CD4-positive, alpha-beta T cell treated with Interleukin-4 for 4 hours (primary cell): ENCODE results near the gene GPS2.
A peak's percentile ranks its signal among the peaks of the same experiment; 100 is the strongest.

ENCODE experiments used
- DNase-seq: peaks from one replicate; pipeline ENCODE4 v3.0.0-alpha.2; 2020

Gene GPS2

DNA sequence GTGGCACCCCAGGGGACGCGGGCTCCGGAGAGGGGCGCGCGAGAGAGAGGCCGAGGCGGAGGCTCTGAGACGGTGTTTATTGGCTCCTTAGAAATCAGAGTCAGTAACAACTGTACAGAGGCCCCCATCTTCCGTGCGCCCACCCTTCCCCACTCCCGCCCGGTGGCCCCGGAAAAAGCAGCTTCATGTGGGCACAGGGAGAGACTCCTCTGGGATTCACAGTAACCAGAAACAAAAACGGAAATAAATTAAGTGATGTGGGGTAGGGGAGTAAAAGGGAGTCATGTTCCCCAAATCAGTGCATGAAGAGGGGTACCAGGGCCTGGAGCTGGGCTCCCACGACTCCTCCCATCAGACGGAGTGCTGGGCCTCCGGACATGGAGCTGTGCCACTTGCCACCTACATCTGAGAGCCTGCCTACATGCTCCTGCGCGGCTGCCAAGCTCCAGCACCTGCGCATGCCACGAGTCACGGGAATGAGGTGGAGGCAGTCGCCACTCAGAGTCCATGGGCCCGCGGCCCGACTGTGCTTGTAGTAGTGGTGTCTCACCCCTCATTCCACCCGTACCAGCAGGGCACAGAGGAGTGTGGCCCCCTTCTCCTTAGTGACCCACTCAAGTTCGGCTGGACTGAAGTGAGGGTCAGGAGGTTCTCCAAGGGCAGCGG is 543 bp upstream of the GPS2 start:
- no peak for DNase-seq

DNA sequence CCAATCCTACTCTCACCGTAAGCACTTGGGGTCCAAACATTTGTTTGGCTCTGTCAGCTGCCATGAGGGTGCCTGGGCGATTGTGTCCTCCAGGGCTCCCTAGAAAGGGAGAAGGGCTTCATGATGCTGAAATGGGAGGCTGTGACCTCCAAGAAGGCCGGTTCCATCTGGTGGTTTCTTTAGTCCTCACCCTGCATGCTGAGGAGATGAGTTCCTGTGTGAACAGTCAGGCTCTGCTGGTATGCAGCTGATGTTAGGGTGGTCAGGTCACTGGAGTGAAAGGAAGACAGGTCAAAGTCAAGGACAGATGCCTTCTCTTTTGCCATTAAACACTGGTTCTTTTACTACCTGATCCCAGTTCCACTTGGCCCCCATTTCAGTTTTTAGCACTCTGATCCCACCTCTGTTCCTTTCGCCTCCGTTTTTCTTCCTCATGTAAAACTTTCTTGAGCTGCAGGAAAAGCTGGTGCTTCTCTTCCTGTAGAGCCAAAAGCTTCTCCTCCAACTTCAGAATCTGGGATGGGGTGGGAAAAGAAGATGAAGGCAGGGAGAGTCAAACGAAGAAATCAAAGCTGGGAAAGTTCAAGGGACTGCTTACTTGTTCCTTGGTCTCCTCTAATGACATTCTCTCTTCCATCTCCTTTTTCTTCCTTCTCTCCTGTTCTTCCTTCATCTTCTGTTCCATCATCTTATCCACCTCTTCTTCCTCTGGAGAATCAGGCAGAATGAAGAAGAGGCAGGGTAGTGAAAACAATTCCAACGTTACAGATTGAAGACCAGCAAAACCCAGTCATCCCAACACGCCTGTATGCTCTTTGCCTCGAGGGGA is 1.1 kb downstream of the GPS2 start:
- DNase-seq, result no peak

DNA sequence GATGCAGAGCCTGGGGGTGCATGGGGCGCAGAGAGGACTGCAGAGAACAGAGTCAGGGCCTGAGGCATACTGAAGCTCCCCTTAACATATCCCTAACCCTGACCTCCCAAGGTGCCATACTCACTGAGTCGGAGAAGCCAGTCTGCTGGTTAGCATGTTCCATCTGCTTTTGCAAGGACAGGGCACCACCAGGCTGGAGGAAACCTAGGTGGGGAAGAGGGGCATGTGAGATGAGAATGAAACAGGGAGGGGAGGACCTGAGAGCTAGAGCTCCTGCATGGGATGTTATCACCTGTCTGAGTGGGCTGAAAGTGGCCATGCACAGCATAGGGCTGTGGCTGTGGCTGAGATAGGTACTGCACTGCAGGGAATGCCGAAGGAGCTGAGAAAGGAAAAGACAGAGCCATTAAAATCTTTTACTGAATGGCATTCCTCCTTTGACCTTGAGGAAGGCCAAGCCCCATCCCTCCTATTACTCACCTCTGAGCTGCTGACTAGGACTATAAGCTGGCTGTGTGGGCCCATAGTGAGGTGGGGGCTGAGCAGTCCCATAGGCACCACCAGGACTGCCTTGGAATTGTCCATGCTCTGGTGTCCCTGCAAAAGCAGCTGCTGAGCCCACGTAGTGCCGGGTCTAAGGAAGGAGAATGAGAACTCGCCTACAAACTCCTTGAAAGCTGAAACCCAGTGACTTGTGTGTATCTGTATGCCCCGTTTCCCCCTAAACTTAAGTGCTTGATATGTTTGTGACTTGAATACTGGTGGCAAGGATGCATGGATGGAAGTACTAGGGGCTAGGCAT is 1.9 kb downstream of the GPS2 start:
- no peak for DNase-seq

DNA sequence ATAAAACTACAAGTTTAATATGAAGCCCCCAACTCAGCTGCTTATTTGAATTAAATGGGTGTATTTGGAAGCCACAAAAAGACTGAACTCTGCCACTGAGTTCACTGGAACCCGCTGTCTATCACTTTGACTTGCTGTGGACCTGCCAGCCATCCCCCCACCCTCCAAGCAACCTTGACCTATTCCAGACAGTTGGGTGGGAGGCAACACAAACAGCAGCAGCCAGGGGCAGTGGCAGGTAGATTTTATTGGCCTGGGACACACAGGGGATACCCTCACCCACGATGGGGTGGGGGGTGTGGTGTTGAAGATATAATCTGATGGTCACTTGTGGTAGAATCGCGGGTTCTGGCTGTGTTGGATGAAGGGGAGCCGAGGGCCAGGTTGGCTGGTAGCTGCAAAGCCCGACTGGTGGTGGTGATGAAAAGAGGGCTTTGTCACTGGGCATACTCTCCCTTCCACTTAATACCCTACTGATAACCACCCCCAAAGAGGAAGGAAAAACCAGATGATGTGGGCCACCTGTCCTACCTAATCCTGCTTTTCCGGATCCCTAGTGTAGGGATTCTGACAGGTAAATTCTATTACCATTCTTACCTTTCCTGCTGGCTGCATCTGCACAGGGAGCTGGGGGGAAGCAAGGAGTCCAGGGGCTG is 2.6 kb downstream of the GPS2 start:
- no peak for DNase-seq

DNA sequence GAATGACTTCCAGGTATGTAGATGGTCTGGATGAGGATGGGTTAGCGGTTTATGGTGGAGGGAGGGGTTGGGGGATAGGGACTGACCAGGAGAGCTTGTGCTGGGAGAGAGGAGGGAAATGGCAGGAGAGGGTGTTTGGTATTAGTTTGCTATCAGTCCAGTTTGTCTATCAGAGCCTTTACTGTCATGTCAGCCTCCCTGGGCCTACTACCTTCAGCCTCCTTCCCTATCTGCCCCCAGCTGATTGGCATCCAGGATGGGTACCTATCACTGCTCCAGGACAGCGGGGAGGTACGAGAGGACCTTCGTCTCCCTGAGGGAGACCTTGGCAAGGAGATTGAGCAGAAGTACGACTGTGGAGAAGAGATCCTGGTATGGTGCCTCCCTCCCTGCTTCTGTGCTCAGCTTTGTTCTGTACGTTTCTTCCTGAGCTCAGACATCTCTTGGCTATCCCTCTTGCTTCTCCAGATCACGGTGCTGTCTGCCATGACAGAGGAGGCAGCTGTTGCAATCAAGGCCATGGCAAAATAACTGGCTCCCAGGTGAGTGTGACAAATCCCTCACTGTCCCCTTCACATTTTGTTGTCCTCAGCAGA is 4.0 kb downstream of the GPS2 start:
- DNase-seq, result no peak

DNA sequence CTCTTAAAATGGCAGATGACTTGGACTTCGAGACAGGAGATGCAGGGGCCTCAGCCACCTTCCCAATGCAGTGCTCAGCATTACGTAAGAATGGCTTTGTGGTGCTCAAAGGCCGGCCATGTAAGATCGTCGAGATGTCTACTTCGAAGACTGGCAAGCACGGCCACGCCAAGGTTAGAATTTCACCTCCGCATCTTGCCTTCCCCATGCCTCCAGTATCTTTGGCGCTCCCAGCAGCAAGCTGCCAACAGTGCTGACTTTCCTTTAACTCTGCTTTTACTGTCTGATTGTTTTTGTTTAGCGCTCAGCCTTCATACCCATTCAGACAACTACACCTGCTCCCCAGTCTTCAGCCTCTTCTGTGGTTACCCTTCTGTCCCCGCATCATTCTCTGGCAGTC is 5.5 kb downstream of the GPS2 start:
- no peak for DNase-seq

DNA sequence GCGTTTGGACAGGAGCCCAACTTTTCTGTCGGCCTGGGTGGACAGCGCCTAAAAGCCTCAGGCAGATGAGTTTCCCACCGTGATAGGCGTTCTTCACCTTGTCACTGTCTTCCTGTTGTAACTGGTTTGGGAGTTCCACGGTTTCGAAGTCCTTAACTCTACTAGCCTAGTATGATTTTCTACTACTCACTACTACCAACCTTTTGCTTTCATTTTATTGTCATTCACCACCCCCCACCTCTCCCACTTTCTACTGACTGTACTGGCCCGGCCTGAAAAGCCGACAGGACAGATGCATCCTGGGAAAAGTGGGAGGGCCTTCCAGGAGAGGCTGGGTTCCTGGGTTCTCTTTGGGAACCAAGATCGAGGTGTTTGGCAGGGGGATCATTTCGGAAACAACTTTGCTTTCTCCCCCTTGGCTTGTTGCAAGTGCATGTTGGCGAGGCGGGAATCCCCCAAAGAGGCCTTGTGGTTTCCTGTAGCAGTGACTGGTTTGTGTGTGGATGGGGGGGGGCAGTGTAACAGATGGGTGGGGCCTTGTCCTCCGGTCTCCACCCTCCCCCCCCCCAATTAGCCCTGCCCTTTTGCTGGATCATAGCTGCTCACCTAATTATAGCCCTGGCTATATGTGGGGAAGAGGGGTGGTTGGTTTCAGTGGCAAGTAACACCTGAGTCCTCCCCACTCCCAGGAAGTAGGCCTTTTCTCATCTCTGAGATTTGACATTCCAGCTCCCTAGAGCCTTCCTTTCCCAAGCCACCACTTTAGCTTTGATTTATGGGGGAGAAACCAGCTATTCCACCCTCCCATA is 6.3 kb downstream of the GPS2 start:
- peak; percentile 95 for DNase-seq

DNA sequence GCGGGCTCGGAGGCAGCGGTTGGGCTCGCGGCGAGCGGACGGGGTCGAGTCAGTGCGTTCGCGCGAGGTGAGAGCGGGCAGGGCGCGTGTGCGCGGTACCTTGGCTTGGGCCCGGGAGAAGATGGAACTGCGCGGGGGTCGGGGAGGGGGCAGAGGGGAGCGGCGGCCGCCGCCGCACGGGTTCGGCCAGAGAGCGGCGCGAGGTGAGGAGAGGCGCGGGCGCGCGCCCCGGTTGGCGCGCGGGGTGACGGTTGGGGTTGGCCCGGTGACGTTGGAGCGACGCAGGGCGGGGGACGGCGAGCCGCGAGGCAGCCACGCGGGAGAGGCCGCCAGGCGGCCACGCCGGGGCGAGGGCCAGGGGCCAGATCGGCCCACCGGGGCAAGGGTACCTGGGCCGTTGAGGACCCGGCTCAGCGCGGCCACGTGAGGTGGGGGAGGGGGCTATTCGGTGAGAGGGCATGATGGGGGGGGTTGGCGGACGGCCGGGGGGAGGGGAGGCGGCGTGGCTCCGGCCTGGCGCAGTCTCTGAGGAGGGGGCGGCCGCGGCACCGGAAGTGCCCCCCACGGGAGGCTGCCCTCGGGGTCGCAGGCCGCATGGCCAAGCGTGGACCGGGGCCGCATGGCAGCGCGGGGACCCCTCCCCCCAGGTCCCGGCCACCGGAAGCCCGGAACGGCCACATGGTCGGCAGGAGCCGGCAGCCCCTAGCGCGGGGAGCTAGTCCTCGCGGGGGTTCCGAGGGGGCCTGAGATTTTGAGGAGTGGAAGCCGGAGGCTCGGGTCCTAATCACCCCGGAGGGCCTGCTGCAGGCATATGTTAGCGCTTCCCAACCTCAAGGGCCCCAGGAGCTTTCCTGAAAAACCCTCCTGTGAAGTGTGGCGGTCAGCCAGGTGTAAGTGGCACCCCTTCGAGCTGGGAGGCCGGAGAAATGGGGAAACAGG is 7.2 kb downstream of the GPS2 start:
- DNase-seq, result peak; percentile 19

DNA sequence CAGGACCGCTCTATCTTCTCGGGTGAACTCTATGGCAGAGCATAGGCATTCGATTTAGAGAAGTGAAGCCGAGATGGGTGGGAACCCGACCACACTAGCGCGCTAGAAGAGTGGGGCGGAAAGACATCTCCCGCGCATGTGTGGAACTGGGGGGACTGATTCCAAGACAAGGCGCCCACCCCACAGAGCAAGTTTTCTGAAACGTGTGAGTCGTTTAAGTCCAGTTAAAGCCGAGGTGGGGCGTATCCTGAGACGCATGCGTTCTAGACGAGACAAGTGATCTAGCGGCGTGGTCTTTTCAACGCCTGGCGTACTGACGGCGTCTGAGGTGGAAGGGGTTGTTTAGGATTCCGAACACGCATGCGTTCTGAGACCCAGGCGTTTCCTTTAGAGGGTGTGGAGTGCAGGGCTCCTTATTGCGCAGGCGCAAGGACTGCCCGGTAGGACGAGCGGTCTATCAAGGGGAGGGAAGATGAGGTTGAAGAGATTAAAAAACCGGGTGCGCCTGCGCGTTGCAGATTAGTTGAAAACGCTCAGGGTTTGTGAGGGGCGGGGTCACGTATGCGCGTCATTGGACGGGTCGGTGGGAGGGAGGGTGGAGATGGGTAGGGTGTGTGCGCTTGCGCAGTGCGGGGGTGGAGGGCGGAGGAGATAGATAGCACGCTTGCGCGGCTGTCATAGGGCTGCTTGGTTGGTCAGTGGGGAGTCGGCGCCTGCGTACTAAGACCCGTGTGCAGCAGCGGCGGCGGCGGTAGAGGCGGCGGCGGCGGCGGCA is 8.1 kb downstream of the GPS2 start, which contains the start of gene EIF5A:
EIF5A (plus strand) TSS at position 718 of the 775 bp plus-strand sequence. CDS start 2,008 bp downstream, outside the sequence.
- peak; percentile 100 for DNase-seq

DNA sequence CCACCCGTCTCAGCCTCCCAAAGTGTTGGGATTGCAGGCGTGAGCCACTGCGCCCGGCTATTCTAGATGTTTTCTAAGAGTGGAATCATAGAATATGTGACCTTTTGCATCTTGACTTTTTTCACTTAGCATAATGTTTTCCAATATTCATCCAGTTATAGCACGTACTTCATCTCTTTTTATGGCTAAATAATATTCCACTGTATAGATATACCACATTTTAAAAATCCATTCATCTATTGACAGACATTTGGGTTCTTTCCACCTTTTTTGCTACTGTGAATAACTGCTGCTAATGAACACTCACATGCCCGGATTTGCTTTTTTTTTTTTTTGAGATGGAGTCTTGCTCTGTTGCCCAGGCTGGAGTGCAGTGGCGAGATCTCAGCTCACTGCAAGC is 11.0 kb downstream of the GPS2 start:
- no peak for DNase-seq

DNA sequence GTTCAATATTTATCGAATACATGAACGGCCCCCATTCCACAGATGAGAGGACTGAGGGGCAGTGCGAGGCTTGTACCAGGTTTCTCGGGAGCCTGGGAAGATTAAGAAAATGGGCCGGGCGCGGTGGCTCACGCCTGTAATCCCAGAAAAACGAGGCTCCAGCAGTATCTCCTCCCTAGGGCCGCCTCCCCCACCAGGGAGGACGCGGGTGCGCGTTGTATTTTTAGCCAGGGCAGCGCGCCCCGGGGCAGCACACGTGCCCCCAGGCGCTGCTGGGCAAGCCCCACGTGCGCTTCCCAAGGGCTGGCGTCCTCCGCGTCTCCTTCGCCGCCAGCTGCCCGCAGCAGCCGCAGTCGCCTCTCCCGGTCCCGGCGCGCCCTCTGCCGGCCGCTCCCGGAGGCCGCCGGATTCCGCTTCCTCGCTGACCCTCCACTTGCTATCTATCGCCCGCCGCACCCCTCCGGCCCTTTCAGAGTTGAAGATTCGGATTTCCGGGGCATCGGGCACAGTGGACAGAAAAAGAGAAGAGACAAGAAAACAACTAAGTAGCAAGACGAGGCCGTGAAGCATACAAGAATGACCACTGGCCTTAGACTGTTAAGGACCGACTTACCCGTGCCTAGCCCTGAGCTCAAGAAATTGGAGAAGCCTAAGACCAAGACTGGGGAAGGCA is 18.8 kb downstream of the GPS2 start:
- peak; percentile 51 for DNase-seq

DNA sequence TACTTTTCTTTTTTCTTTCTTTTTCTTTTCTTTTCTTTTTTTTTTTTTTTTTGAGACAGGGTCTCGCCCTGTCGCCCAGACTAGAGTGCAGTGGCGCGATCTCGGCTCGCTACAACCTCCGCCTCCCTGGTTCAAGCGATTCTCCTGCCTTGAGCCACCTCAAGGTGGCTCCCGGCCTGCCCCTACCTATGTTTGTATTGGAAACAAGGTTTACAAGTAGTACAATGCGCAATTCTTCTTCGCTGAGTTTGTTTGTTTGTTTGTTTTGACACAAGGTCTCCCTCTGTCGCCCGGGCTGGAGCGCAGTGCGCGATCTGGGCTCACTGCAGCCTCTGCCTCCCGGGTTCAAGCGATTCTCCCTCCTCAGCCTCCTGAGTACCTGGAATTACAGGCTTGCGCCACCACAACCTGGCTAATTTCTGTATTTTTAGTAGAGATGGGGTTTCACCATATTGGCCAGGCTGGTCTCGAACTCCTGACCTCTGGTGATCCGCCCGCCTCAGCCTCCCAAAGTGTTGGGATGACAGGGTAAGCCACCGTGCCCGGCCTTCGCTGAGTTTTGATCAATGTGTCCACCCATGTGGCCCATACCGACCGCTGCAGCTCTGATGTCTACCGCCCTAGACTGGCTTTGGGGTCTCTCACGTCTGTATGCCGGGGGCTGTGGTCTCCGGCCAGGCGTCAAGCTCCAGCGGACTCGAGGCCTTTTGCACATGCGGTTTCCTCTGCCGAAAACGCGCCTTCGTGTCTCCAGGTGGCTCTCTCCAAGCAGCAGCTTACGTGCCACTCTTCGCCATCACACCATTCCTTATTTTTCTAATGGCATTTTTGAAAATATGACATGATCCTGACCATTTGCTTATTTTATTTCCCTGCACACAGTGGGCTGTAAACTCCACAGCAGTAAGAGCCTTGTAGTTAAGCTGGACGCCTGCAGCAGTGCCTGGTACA is 19.7 kb downstream of the GPS2 start:
- DNase-seq, result no peak

DNA sequence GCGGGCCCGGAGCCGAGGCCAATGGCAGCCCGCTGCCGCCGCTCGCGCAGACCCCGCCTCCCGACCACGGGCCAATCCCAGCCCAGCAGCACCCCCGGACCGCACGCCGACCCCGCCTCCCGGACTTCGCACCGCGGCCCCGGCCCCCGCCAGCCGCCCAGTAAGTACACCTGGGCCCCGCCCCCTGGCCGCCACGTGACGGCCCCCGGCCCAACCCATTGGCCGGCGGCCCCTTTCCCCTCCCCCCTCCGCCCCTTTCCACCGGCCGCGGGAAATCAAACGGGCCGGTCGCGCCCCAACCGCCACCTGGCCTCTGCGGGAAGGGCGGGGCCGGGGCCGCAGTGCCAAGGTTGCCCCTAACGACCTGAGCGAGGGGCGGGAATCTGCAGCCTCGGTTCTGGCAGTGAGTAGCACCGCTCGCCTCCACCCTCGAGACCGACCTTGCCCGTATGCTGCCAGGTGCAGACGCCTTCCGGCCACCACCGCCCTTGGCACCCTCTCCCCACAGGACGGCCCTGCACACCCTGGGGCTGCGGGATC is 20.5 kb downstream of the GPS2 start, which contains the start of gene YBX2:
YBX2 (minus strand) TSS at position 26 of the 540 bp plus-strand sequence. CDS start 139 bp downstream, outside the sequence.
- peak; percentile 68 for DNase-seq

DNA sequence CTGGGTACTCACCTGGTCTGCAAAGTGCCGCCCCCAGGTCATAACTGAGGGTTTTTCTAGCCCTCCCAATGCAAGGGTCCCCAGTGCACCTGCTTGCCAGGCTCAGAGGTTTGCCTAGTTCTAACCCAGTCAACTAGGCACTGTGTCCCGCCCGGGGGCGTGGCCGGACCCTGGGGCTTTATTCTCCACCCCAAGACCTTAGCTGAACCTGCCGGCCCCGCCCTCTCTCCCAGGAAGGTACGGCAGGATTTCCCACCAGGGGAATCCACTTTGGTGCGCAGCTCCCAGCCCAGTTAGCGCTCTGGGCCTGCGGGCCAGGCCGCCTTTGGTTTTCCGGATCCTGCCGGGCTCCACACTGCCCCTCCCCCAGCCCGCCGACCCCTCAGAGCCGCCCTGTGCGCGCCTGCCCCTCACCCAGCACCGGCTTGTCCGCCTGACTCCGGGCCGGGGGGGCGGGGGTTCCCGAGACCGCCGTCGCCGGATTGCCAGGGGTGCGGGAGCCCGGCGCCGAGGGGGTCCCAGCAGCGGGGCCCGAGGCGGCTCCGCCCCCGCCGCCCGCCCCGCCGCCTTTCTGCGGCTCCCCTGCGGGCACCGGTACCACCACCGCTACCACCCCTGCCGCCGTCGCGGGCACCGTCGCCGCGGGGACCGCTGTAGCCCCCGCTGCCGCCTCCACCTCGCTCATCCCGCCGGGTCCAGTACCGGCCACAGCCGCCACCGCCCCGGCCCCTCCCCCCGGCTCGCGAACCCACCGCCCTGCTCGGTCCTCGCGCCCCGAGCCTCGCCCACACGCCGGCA is 21.1 kb downstream of the GPS2 start:
- no peak for DNase-seq

DNA sequence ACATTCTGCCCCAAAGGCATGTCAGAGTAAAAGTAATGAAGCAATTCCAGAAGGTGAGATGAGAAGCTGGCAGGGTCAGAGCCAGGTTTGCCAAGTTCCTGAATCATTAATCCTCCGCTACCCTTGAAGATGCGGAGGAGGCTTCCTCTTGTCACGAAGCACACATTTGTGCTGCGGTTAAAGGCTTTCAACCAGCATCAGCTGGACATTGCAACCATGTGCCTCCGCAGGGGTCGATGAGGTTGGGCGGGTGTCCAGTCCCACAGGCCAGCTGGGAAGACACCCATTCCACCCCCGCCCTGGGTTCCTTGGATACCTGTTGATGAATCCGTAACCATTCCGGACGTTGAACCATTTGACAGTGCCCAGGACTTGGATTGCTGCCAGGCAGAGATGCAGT is 22.0 kb downstream of the GPS2 start:
- DNase-seq, result no peak

DNA sequence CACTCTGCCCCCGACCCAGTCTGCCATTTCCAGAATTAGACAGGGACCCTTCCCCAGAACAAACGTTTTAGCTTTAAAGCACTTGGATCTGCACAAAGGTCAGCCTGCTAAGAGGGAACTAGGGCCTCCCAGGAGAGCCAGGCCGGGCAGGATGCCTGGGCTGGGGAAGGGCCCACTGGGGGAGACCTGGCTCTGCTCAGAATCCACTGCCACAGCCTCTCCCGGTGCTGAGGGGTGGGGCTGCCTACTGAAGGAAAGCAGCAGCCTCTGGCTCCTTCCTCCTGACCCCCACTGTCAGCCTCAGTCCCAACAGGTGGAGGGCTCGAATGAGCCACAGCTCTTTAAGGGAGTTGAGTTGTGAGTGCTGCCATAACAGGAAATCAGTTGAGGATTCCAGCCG is 22.4 kb downstream of the GPS2 start:
- no peak for DNase-seq

DNA sequence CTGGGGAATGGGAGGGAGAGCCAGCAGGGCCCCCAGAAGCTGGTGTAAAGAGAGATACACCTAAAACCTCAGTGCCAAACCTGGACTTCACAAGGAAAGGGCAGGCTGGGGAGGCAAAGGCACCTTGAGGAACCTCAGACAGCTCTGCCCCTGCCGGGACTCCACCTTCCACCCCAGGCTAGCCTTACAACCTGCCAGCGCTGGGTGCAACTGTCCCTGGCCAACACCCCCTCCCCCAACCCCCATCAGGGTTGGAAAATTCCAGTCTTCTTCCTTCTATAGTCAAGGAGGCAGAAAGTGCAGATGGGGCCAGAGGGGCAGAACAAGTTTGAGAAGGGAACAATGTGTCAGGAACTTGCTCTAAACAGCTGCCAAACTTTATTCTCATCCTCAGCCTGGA is 23.0 kb downstream of the GPS2 start:
- no peak for DNase-seq
